BE2C (cell line): ENCODE results near the gene PPP2R5C.

Source experiments
- DNase-seq: peaks from one replicate; pipeline ENCODE4 v3.0.0-alpha.2; 2020
- H3K27me3 ChIP-seq: fragments of 250-450 bp; sonication (Bioruptor Pico); 2 replicates; pipeline ENCODE4 v1.5.1; 2020; ENCODE audit warnings: mild to moderate bottlenecking
- H3K36me3 ChIP-seq: fragments of 250-450 bp; sonication (Bioruptor Pico); 2 replicates; pipeline ENCODE4 v1.5.1; 2020; ENCODE audit warnings: mild to moderate bottlenecking
- H3K4me1 ChIP-seq: fragments of 250-450 bp; sonication (Bioruptor Pico); 2 replicates; pipeline ENCODE4 v1.5.1; 2020
- H3K4me3 ChIP-seq: 2 replicates; pipeline ENCODE4 v1.5.1; 2011; ENCODE audit warnings: low read depth, low read length
- H3K9me3 ChIP-seq: fragments of 250-450 bp; sonication (Bioruptor Pico); 2 replicates; pipeline ENCODE4 v1.5.1; 2020
- CTCF ChIP-seq: IDR thresholded peaks from 2 replicates; pipeline ENCODE4 v1.5.1; 2012; ENCODE audit warnings: mild to moderate bottlenecking, low read depth, low read length

PPP2R5C gene

GRCh38 chr14:101851736-101852405 is 90.4 kb downstream of the PPP2R5C start:
- Histone ChIP-seq H3K27me3 (no peaks in the 10 kb centered on the region), H3K36me3 (peaks cover 8% of the 10 kb centered on the region), H3K4me1 (peaks cover 18% of the 10 kb centered on the region), H3K4me3 (no peak overlapping the region), H3K9me3 (no peaks in the 10 kb centered on the region)
- TF ChIP-seq CTCF, result no peak
- DNase-seq, result no peak

GRCh38 chr14:101852785-101853184 is 91.3 kb downstream of the PPP2R5C start:
- no peak for DNase-seq
- TF ChIP-seq CTCF, result no peak
- no peak overlapping the region for H3K4me3 ChIP-seq

GRCh38 chr14:101853455-101854018 is 92.0 kb downstream of the PPP2R5C start:
- TF ChIP-seq CTCF, result no peak
- Histone ChIP-seq H3K4me3 (no peak overlapping the region), H3K4me1 (peaks cover 18% of the 10 kb centered on the region), H3K9me3 (no peaks in the 10 kb centered on the region), H3K27me3 (no peaks in the 10 kb centered on the region), H3K36me3 (peaks cover 15% of the 10 kb centered on the region)
- DNase-seq, result no peak

More at GRCh38 chr14:101852785-101853184, 91.3 kb downstream of the PPP2R5C start:
- Histone ChIP-seq H3K9me3 (no peaks in the 10 kb centered on the region), H3K27me3 (no peaks in the 10 kb centered on the region), H3K36me3 (peaks cover 13% of the 10 kb centered on the region), H3K4me1 (peaks cover 18% of the 10 kb centered on the region)

- Histone ChIP-seq H3K9me3 (no peaks in the 10 kb centered on the region), H3K36me3 (peaks cover 23% of the 10 kb centered on the region), H3K4me3 (no peak overlapping the region), H3K27me3 (no peaks in the 10 kb centered on the region), H3K4me1 (peaks cover 26% of the 10 kb centered on the region)
- DNase-seq, result no peak
- TF ChIP-seq CTCF, result no peak
Observed at GRCh38 chr14:101854366-101854765, 92.9 kb downstream of the PPP2R5C start.

GRCh38 chr14:101855958-101856357 is 94.4 kb downstream of the PPP2R5C start:
- Histone ChIP-seq H3K9me3 (no peaks in the 10 kb centered on the region), H3K36me3 (peaks cover 36% of the 10 kb centered on the region), H3K4me1 (peaks cover 34% of the 10 kb centered on the region), H3K4me3 (no peak overlapping the region), H3K27me3 (no peaks in the 10 kb centered on the region)
- no peak for DNase-seq
- no peak for TF ChIP-seq CTCF

- Histone ChIP-seq H3K4me3 (no peak overlapping the region), H3K27me3 (no peaks in the 10 kb centered on the region), H3K4me1 (peaks cover 40% of the 10 kb centered on the region), H3K9me3 (no peaks in the 10 kb centered on the region), H3K36me3 (peaks cover 36% of the 10 kb centered on the region)
- no peak for DNase-seq
- no peak for TF ChIP-seq CTCF
Observed at GRCh38 chr14:101856536-101856935, 95.0 kb downstream of the PPP2R5C start.
